NCI-H1436 treated with DMSO at 0.1 percent for 48 hours (cell line): ENCODE measurements around the gene OR4F6.

Source experiments
- DNase-seq: peaks from one replicate; lab custom pipeline; 2025; lab: John Stamatoyannopoulos, UW

Gene OR4F6

DNA sequence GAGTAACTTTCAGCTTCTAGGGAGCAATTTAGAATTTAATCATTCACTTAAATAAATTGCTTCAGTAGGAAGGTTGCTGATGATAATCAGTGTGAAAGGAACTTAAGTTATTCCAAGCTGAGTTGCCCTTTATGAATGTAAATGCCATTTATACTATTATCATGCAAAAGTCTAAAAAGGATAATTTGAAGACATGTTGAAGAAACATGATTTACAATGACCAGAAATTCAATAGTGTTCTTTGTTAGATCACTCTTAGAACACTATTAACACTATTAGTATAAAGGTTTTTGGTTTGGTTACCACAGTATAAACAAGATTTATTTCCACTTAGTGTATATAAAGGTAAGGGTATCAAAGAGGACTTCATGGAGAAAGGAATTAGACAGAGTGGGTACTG is 1.6 kb downstream of the OR4F6 start:
- no peak for DNase-seq

DNA sequence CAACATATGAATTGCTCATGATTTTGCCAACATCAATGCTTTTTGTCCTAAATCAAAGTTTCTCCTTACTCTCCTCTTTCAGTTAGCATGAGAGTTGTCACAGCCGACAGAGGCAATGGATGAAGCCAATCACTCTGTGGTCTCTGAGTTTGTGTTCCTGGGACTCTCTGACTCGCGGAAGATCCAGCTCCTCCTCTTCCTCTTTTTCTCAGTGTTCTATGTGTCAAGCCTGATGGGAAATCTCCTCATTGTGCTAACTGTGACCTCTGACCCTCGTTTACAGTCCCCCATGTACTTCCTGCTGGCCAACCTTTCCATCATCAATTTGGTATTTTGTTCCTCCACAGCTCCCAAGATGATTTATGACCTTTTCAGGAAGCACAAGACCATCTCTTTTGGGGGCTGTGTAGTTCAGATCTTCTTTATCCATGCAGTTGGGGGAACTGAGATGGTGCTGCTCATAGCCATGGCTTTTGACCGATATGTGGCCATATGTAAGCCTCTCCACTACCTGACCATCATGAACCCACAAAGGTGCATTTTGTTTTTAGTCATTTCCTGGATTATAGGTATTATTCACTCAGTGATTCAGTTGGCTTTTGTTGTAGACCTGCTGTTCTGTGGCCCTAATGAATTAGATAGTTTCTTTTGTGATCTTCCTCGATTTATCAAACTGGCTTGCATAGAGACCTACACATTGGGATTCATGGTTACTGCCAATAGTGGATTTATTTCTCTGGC is 2.5 kb downstream of the OR4F6 start:
- no peak for DNase-seq

DNA sequence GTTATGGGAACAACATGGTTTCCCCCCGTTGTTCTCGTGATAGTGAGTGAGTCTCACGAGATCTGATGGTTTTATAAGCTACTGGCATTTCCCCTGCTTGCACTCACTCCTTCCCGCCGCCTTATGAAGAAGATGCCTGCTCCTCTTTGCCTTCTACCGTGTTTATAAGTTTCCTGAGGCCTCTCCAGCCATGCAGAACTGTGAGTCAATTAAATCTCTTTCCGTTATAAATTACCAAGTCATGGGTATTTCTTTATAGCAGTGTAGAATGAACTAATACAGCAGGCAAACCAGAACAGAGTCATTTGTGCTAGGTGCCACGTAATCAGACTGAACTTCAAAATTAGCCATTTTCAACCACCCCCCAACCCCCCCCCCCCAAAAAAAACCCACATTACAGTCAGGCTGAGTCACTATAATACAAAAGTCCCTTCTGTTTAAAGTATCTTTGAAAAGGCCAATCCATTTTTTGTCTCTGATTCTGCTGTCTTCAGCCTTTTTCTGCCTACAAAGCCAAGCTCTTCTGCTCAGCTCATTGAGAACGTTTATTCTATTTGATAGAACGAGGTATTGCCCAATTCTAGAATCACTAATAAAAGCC is 4.1 kb downstream of the OR4F6 start:
- no peak for DNase-seq

DNA sequence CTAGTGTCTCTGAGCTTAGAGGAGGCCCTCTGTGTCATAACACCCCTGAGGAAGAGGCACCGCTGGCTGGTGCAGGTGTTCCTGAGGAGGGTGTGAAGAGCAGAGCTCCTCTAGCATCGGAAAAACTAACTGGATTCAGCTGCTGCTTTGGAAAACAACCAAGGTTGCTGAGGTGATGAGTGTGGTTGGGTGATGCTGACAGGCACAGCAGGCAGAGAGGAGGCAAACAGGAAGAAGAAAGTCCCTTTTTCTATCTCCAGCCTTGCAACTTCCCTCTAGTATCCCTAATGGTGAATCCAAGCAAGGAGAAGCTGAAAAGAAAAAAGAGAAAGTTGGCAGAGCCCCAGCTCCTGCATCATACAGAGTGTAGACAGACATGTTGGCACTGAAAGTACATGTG is 4.9 kb downstream of the OR4F6 start:
- DNase-seq: no peak

DNA sequence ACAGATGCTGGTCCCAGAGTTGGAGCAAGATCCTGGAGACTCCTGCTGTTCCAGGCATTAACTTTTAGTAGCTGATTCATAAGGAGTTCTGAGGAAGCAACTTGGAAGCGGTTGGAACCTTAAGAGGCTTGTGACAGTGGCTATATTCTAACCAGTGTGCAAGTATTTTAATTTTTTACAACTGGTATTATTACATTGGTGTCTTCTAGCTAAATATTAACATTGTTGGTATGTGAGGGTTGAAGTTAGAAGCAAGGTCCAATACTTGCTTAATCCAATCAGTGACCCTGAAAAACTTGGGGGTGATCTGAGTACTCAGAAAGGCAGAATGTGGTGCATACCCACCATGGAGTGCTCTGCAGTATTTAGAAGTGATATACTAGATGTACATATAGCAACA is 7.1 kb downstream of the OR4F6 start:
- no peak for DNase-seq

DNA sequence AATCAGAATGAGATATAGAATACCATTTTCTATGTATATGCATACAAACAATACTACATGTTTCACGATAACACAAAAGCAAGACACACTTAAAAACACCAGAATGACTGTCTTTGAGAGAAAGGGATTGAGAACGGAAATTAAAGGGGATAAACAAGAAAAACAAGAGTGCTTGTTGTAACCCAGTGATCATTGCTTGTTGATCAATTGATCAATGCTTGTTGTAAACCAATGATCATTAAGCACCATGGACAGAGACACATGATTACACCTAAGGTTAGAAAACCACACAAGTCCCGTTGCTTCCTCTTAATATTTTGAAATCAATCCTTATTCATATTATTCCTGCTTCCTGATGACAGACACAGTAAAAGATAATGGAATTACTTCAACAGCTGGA is 7.6 kb downstream of the OR4F6 start:
- DNase-seq: no peak

DNA sequence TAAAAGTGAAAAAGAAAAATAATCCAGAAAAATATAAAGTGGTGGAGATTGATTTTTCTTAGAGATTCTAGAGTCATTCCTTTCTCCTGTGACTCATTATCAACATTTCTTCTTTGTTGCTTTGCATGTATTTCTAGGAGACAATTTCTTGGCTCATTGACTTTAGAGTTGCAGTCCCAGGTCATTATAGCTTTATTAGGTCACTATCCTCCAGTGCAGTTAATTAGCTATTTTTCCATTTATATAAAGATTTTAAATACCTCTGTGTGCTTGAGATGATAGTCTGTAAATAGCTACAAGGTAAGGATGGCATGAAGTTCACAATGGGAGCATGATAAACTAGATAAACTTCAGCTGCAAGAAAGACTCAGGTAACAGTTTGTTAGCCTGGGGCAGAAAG is 8.6 kb downstream of the OR4F6 start, which contains the start of gene OR4F15:
Gene OR4F15, plus strand, starts transcription at position 301 of the 400 bp plus-strand sequence. CDS start 5,985 bp downstream, outside the sequence.
- no peak for DNase-seq

DNA sequence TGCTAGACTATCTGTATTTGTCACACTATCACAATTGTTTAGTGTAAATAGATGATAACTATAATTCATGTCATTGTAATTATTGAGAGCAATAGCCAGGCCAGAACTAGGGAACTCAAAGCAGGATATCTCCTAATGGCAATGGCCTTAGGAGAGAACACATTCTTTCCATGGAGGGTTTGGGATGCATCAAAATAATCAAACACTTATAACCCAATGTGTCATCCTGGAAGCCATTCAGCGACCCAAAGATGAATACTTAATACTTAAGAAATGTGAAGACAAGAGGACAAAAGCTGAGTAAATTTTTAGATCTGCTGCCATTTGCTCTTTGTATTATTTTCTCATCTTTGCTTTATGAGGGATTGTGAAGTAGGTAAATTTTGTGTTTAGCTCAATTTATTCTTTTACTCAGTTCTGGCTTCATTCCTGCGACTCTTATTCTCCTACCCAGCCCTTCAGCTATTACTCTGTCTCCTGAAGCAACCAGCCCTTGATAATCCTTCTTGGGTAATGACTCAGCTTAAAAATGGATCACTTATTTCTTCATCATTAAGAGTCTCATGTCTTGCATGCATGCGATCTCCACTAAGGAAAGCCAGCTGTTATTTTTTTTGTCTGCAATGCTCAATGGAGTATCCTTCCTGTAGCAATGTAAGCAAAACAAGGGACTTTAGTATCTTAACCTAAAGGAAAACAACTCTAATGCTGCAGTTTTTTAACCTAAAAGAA is 10.7 kb downstream of the OR4F6 start:
- no peak for DNase-seq

DNA sequence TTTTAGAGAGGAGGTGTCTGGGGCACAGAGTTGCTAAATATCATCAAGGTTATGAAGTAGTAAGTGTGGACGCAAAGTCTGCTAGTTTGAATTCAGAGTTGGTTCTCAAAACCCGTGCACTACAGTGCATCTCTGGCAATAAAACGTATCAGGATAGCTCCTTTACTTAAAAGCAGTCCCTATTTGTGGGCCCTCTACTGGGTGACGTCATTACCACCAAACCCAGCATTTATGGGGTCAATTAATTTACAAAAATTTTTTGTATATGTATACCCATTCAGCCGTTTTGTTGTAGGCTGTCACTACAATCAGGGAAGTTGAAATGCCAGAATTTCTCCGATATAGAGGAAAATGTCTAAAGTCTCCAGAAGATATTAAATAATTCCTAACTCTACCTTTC is 17.5 kb downstream of the OR4F6 start:
- DNase-seq: no peak

DNA sequence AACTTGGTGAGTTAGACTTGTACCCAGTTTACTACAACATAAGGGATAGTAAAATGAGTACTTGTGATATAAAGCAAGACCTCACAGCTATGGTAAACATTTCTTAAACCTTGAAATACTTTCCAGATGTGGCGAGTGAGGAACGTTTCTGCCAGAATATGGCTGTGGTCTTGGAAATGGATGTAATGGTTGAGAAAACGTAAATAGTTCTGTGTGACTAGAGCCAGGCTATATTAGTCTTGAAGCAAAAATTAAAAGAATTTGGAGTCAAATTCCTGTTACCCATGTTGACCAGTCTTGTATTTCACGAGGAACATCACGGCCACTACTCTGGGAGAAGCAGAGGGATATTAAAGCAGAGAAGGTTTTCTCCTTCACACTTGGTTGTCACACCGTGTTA is 23.9 kb downstream of the OR4F6 start:
- DNase-seq: no peak

DNA sequence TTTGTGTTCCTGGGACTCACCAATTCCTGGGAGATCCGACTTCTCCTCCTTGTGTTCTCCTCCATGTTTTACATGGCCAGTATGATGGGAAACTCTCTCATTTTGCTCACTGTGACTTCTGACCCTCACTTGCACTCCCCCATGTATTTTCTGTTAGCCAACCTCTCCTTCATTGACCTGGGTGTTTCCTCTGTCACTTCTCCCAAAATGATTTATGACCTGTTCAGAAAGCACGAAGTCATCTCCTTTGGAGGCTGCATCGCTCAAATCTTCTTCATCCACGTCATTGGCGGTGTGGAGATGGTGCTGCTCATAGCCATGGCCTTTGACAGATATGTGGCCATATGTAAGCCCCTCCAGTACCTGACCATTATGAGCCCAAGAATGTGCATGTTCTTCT is 25.5 kb downstream of the OR4F6 start:
- DNase-seq: no peak

DNA sequence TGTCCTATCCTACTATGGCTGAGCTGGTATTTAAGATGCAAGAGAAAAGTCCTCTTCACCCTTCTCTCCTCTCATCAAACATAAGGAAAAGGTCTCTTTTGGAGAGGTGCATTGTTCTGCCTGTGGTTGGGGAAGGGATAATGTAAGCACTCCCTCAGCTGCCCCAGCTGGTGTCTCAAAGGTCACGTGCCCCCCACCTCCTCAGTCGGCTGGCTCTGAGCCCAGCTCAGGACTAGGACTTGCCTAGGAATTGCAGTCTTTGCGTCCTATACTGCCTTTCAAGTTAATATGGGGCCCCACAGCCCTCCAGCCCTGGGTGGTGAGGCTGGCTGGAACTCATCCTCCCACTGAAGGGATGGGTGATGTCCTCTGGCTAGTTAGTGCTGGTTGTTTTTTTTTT is 38.3 kb downstream of the OR4F6 start:
- DNase-seq: no peak

DNA sequence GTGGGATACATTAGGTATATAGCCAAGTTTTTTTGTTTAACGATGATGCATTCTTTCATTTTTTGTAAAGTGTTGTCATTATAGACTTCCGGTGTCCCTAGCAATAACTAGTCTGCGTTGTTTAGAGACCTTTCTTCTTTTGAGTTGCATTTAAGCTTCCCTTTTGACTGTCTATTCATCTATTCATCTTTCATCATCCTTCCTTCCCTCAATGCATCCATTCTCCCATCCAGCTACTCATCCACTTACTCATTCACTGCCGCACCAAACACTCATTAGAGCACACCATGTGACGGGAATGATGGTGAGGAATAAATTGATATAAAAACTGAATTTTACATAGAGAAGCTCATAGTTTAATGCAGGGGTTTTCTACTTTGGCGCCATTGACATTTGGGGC is 41.6 kb downstream of the OR4F6 start:
- no peak for DNase-seq

DNA sequence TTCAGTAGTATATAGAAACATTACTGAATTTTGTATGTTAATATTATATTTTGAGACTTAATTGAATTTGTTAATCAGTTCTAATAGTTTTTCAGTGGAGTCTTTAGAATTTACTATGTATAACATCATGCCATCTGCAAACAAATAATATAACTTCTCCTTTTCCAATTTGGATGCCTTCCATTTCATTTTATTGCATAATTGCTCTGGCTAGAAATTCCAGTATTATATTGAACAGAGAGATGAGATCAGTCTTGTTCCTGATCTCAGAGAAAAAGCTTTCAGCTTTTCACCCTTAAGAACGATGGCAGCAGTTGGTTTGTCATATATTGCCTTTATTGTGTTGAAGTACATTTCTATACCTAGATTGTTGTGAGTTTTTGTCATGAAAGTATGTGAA is 49.0 kb downstream of the OR4F6 start:
- no peak for DNase-seq
